HL-60 (cell line): ENCODE data around the gene PRKAR1B.

ENCODE experiments used
- DNase-seq, 2 experiments: peaks; one replicate each; pipeline ENCODE4 v3.0.0-alpha.2; 2010 to 2020; ENCODE audit warnings: low read depth in 1 of 2, low spot score in 1 of 2
- H3K27ac ChIP-seq: fragments of 250-450 bp; sonication (Bioruptor Pico); replicated peaks from 2 replicates; pipeline ENCODE4 v1.5.1; 2020; ENCODE audit warnings: mild to moderate bottlenecking, moderate library complexity
- H3K27me3 ChIP-seq: fragments of 250-450 bp; sonication (Bioruptor Pico); 2 replicates; pipeline ENCODE4 v1.5.1; 2021; ENCODE audit warnings: mild to moderate bottlenecking, moderate library complexity; ENCODE audit not compliant: insufficient read depth, poor library complexity, severe bottlenecking
- H3K4me3 ChIP-seq: replicated peaks from 2 replicates; pipeline ENCODE4 v1.5.1; 2011; ENCODE audit warnings: mild to moderate bottlenecking, control low read depth, low read length; ENCODE audit not compliant: insufficient read depth
- GABPA ChIP-seq: IDR thresholded peaks from 2 replicates; pipeline ENCODE4 v1.6.1; 2012; ENCODE audit warnings: low read depth
- POLR2AphosphoS5 ChIP-seq: IDR thresholded peaks from 2 replicates; pipeline ENCODE4 v1.6.1; 2012; ENCODE audit warnings: low read depth
- SPI1 ChIP-seq: IDR thresholded peaks from 2 replicates; pipeline ENCODE4 v1.6.1; 2012; ENCODE audit warnings: low read depth, mild to moderate bottlenecking, borderline replicate concordance
- TF ChIP-seq, protein P1 (sequence below): IDR thresholded peaks from 2 replicates; pipeline ENCODE4 v1.6.1; 2012; ENCODE audit warnings: low read depth; ENCODE audit not compliant: insufficient replicate concordance
- TF ChIP-seq, protein P2 (sequence below): IDR thresholded peaks from one replicate; pipeline ENCODE4 v1.5.1; 2011; ENCODE audit warnings: low read length, control low read depth, inconsistent platforms; ENCODE audit not compliant: insufficient read depth

PRKAR1B gene

DNA sequence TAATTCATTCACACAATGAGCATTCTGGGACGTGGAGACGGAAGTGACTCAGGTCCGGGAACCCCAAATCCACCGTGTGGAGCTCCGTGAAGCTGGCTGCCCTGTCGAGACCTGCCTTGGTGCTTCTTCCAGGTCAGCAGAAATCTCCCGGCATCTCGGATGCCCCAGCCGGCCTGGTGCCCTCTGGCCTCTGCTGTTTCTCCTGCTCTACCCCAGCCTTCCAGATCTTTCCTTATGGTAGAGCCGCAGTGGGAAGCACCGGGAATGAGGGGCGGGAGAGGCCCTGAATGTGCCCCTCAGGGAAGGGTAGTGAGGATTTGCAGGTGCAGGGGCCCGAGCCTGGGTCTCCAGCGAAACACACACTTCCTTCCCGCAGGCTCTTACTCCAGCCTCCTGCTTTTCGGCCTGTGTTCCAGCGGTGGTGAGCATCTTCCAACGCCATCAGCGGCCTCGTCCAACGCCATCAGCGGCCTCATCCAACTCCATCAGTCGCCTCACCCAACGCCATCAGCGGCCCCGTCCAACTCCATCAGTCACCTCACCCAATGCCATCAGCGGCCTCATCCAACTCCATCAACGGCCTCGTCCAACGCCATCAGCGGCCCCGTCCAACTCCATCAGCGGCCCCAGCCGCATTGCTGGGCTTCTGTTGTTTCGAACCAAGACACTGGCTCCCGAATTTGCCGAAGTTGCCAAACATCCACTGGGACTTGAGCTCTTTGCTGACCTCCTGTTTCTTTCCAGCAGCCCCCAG, 150.4 kb downstream of the PRKAR1B start:
- DNase-seq: no peak
- Histone ChIP-seq H3K4me3 (no peak overlapping the region), H3K27me3 (no peaks in the 10 kb centered on the region), H3K27ac (no peak overlapping the region)
- no peak for TF ChIP-seq SPI1
- TF ChIP-seq, protein P1, sequence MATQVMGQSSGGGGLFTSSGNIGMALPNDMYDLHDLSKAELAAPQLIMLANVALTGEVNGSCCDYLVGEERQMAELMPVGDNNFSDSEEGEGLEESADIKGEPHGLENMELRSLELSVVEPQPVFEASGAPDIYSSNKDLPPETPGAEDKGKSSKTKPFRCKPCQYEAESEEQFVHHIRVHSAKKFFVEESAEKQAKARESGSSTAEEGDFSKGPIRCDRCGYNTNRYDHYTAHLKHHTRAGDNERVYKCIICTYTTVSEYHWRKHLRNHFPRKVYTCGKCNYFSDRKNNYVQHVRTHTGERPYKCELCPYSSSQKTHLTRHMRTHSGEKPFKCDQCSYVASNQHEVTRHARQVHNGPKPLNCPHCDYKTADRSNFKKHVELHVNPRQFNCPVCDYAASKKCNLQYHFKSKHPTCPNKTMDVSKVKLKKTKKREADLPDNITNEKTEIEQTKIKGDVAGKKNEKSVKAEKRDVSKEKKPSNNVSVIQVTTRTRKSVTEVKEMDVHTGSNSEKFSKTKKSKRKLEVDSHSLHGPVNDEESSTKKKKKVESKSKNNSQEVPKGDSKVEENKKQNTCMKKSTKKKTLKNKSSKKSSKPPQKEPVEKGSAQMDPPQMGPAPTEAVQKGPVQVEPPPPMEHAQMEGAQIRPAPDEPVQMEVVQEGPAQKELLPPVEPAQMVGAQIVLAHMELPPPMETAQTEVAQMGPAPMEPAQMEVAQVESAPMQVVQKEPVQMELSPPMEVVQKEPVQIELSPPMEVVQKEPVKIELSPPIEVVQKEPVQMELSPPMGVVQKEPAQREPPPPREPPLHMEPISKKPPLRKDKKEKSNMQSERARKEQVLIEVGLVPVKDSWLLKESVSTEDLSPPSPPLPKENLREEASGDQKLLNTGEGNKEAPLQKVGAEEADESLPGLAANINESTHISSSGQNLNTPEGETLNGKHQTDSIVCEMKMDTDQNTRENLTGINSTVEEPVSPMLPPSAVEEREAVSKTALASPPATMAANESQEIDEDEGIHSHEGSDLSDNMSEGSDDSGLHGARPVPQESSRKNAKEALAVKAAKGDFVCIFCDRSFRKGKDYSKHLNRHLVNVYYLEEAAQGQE: no peak
- TF ChIP-seq GABPA: no peak

DNA sequence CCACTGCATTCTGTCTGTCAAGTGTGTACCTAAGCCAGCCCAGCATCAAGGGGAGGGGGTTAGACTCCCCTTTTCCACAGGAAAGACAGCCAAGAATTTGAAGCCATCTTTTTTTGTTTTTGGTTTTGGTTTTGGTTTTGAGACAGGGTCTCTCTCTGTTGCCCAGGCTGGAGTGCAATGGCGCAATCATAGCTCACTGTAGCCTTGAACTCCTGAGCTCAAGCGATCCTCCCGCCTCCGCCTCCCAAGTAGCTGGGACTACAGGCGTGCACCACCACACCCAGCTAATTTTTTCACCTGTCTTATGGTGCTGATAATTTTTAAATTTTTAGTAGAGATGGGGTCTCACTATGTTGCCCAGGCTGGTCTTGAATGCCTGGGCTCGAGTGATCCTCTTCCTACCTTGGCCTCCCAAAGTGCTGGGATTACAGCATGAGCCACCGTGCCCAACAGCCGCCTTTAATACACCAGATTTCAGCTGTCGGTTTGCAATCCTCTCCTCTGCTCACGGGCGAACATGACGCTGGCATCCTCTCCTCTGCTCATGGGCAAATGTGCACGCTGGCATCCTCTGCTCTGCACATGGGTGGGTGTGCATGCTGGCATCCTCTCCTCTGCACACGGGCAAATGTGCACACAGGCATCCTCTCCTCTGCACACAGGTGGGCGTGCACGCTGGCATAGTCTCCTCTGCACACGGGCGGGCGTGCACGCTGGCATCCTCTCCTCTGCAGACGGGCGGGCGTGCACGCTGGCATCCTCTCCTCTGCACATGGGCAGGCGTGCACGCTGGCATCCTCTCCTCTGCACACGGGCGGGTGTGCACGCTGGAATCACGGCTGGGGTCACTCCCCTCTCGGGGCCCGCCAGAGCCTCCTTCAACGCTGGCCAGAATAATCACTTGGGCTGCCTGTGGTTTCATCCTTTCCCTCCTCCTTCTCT, 151.4 kb downstream of the PRKAR1B start:
- TF ChIP-seq, protein P1: no peak
- no peak for TF ChIP-seq GABPA
- TF ChIP-seq, protein P2, sequence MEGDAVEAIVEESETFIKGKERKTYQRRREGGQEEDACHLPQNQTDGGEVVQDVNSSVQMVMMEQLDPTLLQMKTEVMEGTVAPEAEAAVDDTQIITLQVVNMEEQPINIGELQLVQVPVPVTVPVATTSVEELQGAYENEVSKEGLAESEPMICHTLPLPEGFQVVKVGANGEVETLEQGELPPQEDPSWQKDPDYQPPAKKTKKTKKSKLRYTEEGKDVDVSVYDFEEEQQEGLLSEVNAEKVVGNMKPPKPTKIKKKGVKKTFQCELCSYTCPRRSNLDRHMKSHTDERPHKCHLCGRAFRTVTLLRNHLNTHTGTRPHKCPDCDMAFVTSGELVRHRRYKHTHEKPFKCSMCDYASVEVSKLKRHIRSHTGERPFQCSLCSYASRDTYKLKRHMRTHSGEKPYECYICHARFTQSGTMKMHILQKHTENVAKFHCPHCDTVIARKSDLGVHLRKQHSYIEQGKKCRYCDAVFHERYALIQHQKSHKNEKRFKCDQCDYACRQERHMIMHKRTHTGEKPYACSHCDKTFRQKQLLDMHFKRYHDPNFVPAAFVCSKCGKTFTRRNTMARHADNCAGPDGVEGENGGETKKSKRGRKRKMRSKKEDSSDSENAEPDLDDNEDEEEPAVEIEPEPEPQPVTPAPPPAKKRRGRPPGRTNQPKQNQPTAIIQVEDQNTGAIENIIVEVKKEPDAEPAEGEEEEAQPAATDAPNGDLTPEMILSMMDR: no peak
- no peak for TF ChIP-seq SPI1
- no peak for TF ChIP-seq POLR2AphosphoS5
- Histone ChIP-seq H3K27ac (no peak overlapping the region), H3K27me3 (no peaks in the 10 kb centered on the region), H3K4me3 (no peak overlapping the region)
- DNase-seq: no peak

DNA sequence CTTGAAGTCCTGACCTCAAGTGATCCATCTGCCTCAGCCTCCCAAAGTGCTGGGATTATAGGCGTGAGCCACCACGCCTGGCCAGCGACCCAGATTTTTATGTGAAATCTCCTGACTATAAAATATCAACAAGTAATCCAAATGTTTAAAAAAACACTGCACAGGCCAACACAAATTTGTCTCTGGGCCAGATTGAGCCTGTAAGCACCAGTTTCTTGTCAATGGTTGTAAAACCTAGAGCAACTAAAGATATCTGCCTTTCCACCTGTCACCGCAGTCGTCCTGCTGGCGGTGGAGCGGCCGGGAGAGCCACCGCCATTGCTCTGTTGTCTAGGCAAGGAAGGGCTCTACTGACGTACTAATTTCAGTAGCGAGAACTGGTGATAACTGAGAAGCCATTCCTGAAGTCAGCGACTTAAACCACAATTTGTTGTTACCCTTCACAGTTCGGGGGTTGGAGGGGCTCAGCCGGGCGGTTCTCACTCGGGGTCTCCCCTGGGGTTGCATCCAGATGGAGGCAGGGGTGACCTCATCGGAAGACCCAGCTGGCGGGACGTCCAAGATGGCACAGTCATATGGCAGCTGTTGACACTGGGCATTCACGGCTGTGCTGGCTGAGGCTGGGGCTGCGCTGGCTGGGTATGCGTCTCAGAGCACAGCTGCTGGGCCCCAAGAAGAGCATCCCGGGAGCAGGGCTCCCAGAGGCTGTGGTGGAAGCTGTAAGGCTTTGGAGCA, 152.3 kb downstream of the PRKAR1B start:
- no peak overlapping the region for H3K27ac ChIP-seq
- no peak overlapping the region for H3K4me3 ChIP-seq
- no peaks in the 10 kb centered on the region for H3K27me3 ChIP-seq
- TF ChIP-seq, protein P2: no peak
- TF ChIP-seq SPI1 (no peak), GABPA (no peak), POLR2AphosphoS5 (no peak)
- TF ChIP-seq, protein P1: no peak
- DNase-seq: no peak
